HG03354 (cell line): ENCODE data around the gene MLLT3.

Experiments
- ATAC-seq: cut with Tn5 transposase; IDR thresholded peaks from one replicate; pipeline ENCODE4 v1.9.1; 2021; ENCODE audit warnings: mild to moderate bottlenecking; ENCODE audit not compliant: unreplicated experiment, poor library complexity, severe bottlenecking

MLLT3 gene

GRCh38 chr9:20630241-20630943, 8.1 kb upstream of the MLLT3 start:
- no peak for ATAC-seq

GRCh38 chr9:20625003-20625349, 2.7 kb upstream of the MLLT3 start:
- ATAC-seq = no peak

GRCh38 chr9:20624201-20625002, 2.1 kb upstream of the MLLT3 start:
- peak; percentile 19 for ATAC-seq

GRCh38 chr9:20623748-20624124, 1.4 kb upstream of the MLLT3 start:
- ATAC-seq = no peak

DNA sequence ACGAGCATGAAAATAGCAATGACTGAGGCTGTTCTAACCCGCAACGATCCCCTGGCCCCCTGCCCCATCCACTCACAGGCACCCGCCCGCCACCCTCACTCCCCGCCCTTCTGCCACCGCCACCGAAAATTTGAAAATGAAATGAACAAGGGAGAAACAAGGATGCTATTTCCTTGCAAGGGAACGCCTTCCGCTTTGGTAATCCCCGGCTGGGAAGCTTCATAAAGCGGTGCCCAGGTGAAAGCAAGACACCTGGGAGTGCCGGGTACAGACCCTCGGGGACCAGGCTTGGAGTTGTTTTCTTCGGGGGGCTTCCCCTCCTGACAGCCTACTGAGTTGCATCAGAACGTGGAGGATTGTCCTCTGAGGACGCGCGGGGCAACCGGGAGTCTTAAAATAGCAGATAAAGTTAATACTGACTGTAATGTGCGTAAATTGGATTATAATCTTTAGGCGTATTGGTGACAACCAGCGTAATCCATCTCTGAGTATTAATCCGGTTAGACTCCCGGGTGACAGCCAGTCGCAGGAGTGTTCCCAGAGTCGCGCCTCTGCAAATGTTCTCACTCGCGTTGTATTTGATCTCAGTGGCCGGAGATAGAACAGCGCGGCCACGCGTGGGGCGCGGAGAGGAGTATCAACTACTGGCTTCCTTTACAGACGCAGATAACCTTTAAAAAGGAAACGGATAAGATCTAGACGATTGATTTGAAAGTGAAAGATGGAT, 885 bp upstream of the MLLT3 start:
- peak; percentile 22 for ATAC-seq

DNA sequence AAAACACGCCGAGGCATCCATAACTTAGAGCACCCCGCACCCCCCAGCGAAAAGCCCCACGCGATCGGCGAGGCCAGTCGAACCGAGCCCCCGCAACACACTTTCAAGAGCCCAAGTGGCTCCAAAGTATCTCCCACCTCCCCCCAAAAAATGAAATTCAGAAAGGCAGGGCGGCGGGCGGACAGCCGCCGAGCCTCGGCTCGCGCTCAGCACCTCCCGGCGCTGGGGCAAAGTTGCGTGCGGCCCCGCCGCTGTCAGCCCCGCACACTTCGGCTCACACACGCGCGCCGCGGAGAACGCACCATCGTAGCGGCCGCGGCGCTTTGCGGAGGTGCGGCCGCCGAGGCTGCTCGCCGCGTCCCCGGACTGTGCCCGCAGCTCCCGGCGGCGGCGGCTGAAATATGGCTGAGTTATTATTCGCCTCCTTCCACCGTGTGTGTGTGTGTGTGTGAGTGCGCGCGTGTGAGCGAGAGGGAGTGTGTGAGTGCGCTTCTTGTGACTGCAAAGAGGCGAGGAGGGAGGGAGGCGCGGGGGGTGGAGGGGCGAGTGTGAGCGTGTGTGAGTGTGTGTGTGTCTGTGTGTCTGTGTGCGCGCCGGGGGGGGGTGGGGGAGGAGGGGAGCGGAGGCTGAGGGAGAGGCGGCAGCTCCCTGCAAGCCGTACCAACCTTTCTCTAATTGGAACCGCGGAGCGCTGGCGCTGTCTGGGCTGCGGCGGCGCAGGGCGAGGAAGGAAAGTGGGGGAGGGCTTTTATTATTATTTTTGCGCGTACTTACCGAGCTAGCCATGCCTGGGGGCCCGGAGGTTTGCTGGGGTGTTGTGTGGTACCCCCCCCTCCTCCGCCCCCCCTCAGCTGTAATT, 599 bp downstream of the MLLT3 start:
- ATAC-seq = peak; percentile 27

DNA sequence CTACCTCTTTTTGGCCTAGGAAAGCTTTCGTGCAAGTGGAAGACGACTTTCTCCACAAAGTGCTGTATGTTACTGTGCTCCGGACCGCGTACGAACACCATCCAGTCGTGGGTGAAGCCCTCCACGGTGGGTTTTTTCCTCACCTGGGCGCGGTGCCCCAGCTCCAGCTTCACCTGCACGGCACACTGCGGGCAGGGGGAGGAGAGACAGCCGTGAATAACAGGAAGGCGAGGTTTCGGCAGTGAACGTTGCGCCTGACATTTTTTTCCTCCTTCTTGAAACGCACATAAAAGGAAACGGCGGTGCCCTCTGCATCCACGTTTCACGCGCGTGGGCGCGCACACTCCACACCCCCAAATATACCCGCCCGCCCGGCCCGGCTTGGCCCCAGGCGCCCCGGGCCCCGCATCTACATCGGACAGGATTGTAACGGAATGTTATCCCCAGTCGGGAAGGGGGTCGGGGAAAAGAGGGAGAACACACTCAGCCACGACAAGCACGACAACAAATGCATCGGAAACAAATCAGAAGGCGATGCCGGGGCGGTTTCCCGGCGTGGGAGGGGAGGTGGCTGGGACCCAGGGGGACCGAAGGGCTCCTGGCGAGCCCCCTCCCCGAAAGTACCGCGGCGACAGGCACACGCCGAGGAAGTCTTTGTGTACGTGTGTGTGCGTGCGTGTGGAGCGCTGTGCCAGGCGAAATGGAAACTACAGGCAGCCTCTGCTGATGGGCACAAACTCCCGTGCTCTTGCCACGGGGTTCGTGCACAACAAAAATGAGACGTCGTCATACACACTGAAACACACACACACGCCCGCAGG, 1.4 kb downstream of the MLLT3 start:
- ATAC-seq = no peak

GRCh38 chr9:20619487-20620200, 2.7 kb downstream of the MLLT3 start:
- no peak for ATAC-seq

GRCh38 chr9:20618361-20618802, 3.9 kb downstream of the MLLT3 start:
- ATAC-seq = no peak

DNA sequence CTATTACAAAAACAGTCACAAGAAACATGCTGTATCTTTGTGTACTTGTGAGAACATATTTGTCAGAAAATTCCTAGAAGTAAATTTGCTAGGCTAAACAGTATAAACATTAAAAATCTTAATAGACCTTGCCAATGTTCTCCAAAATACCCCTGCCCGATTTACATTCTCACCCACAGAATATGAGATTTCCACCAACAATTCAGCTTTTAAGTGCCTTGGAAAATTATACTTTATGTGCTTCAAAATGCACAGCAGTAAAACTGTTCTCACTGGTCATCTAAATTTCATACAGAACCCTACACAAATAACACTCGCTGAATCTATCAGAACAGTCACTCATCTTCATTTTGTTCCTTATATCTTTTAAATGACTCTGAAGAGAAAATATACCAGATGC, 5.5 kb downstream of the MLLT3 start:
- no peak for ATAC-seq

DNA sequence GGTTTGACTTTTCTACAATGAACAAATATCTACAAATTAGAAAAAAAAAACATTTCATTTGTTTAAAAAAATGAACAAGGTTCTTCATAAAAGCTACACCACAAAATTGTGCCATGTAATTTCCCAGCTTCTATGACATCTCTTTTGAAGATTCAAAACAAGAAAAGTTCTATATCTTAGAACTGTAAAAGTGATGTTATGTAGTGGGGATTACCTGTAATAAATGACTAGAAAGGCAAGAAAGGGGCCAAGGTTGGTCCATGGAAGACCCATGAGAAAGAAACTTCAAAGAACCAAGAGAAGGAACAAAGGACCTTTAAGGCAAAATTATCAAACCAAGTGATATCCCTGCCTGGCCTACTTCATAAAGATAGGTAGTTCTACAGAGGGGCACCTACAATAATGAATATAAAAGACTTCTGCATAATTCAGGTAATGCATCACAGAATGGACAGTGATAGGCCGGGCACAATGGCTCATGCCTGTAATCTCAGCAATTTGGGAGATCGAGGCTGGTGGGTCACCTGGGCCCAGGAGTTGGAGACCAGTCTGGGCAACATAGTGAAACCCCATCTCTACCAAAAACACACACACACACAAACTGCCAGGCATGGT, 7.6 kb downstream of the MLLT3 start:
- ATAC-seq = no peak

DNA sequence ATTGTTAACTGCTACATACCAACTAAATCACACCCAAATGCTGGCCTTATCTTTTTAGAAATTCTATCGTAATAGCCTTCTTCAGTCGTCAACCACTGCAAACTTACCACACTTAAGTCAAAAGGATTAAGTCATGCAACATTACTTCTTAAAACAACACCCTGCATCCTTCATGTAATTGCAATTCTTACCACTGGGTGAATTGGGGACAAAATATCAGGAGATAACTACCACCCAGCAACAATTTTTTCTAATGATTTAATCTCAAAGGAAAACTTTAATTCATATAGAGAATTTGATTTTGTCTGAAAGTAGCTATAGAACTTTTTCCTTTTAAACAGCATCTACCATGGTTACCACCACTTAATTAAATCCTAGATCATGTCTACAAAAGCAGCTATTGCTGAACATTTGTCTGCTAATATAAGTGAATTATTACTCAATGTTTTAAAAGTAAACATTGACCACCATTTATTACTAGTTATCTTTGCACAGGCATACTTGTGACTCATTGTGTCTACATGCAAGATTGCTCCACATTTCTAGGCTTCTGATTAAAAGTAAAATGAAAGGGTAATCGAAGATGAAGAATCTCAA, 10.5 kb downstream of the MLLT3 start:
- ATAC-seq = peak; percentile 58

GRCh38 chr9:20610591-20610990, 11.7 kb downstream of the MLLT3 start:
- ATAC-seq = no peak

GRCh38 chr9:20608582-20608981, 13.7 kb downstream of the MLLT3 start:
- ATAC-seq = no peak

DNA sequence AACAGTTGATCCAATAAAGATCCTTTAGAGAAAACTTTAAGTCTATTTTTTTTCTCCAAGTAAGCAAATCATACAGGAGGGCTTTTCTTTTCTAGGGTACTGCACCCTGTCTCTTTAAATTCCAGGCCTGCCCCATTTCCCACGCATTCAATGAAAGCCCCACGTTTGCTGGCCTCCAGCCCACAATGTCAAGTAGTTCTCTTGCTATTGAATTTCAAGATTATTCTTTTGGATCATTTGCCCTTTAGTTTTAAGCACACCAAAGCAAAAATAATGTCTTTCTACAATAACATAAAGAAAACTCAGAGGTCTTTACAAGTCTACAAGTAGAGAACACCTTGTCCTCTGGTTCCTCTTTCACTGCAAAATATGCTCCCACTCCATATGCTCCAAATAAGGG, 15.6 kb downstream of the MLLT3 start:
- no peak for ATAC-seq

DNA sequence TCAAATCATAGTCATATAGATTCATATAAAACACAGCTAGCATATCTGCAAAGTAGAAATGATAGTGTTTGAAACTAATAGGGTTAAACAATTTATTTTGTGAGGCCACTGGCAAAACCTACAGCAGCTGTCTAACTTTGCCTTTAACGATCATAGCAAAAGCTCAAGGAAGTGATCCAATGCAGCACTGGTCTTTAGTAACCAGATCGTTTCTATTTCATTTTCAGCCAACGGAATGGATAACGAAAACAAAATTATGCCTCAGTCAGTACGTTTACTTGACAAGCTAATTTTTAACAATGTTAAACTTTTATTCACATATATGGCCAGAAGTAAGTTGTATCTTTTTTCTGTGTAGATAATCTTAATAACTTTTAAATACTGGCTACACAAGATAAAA, 17.7 kb downstream of the MLLT3 start:
- ATAC-seq = peak; percentile 89

DNA sequence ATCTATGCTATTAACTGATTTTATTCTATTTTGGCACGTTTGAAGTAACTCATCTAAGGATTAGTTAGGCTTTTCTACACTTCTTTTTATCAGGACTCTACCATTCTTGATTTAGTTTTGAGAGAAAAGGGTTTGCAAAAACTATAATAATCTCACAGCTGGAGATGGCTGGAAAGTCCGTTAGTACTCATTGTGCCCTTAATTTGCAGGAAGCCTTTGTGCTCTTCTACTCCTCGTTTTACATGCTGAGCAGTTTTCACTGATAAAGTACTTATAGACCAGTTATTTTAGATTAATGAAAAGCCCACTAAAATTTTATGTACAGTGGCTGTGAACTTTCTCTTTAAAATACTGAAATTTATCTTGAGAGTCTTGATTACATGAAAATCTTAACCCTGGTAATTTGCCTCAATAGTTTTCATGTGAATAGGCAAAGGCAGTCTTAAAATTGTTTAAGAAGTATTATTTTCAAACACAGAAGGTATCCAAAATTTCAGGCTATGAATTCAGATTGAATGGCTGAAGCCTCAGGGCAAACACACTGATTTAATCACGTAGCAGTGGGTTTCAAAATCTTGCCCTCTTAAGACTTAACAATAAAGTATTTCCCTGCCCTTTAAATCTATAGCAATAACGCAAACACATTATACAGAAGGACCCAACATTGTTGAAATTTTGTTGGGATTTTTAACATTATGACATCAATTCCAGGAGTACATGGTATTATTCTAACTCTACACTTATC, 18.6 kb downstream of the MLLT3 start:
- no peak for ATAC-seq
